Activated CD8-positive, alpha-beta memory T cell treated with anti-CD3 and anti-CD28 coated beads, Interleukin-2, amount 50 U/mL, for 1 hour (primary cell): ENCODE results near the gene SLC7A6.

Experiments used
- DNase-seq: peaks from one replicate; pipeline ENCODE4 v3.0.0-alpha.2; 2020; ENCODE audit errors: extremely low read depth

The SLC7A6 gene

DNA sequence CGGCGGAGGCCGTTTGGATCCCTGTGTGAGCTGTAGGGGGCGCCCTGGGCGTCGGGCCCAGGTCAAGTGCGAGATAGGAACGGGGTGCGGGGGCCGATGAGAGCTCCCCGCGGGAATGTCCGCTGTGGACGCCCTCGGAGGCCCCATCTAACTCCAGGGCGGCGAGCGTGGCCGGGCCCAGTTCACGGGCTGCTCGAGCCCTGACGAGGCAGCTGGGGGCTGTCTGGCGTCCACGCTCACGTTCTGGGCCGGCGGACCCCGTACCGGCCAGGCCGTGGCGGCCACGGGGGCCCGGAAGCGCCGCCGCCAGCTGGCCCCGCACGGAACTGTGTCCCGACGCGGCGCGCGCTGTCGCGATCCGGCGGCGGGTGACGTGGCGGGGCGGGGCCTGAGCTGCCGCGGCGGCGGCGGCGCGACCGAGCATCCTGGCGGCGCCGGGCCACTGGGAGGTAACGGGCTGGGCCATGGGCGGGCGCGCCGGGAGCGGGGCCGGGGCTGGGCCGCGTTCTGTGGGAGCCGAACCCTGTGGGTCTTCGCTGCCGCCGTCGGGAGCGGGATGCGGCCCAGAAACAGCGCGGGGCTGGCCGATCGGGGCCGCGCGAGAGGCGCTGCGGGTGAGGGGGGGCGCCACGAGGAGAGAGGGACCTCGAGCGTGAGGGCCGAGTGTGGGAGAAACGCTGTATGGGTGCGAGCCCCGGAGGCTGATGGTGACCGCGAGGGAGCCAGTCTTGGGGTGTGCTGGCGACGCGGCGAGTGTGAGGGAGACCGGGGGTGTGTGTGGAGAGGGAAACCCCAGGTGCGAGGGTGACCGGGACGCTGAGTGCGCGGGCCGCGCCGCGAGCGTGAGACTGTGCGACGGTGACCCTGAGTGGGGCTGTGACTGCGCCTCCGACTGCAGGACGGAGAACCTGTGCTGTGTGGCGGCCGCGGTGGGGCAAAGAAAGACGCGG lies at the start of gene SLC7A6:
TSS of gene SLC7A6 (plus strand) at position 399 of the 950 bp plus-strand sequence. CDS start 10,201 bp downstream, outside the sequence.
- no peak for DNase-seq

GRCh38 chr16:68214726-68215125 lies 49.6 kb upstream of the SLC7A6 start:
- no peak for DNase-seq

- no peak for DNase-seq
Observed at GRCh38 chr16:68215302-68215701, 49.0 kb upstream of the SLC7A6 start.

GRCh38 chr16:68216240-68216639 lies 48.1 kb upstream of the SLC7A6 start:
- DNase-seq = no peak

- no peak for DNase-seq
Observed at GRCh38 chr16:68217506-68217905, 46.8 kb upstream of the SLC7A6 start.

DNA sequence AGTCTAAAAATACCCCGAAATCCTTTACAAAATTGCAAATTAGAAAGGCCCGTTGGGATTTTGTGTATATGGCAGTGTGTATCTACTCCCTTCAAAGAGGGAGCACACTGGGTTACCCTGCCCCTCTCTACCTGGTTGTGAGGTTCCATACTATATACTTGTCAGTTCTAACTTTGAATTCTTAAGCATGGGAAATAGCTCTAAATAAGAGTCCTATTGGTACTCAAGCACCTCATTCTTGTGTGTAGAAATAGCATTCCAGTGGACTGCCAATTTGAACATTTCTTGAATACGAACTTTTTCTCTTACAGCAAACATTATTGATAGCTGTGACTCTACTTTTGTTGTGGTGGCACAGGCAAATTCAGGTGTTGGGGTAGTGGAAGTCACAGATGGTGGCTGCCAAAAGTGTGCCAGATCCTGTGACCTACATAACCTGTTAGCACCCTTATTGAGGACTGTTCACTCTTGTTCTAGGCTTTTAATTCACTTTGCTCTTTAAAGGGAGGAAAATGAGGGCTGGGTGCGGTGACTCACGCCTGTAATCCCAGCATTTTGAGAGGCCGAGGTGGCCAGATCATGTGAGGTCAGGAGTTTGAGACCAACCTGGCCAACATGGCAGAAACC lies 44.5 kb upstream of the SLC7A6 start:
- DNase-seq = no peak

- DNase-seq = no peak
Observed at GRCh38 chr16:68223072-68223471, 41.3 kb upstream of the SLC7A6 start.

DNA sequence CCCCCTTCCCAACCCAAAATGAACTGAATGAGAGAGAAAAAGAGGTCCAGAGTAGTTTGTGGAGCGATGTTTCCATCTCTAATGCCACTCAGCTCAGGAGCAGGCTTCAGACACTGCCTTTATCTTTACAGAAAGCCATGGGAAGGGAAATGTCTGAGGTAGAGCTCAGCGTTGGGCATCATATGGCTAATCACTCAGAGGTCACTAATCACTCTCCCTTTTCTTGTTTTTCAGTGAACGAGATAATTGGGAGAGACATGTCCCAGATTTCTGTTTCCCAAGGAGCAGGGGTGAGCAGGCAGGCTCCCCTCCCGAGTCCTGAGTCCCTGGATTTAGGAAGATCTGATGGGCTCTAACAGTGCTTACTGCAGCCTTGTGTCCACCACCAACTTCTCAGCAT lies 38.2 kb upstream of the SLC7A6 start:
- DNase-seq = no peak

DNA sequence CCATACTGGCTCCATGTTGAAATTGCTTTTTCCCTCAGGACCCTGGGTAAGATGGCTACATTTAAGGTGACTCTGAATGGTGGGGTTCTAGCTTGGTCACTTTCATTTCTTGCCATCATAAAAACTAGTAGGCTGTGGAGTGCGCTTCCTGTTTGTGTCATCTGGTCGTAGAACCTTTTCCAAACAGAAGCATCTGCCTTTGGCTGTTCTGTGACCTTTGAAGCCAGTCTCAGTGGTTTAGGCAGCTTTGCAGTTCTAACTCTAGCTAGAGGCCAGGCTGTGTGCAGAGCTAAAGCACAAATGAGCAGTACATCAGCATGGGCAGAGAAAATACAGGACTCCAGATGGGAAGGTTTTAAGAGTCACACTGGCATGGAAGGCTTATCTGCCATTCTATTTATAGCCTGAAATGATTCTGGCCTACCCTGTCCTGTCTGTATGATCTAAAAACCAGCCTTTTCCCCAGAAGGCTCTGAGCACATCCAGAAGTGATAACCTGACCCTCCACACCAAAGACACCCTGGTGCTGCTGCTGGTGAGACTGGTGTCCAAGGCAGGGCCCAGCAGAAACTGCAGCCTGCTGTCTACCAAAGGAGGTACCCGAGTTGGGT lies 37.0 kb upstream of the SLC7A6 start:
- no peak for DNase-seq

DNA sequence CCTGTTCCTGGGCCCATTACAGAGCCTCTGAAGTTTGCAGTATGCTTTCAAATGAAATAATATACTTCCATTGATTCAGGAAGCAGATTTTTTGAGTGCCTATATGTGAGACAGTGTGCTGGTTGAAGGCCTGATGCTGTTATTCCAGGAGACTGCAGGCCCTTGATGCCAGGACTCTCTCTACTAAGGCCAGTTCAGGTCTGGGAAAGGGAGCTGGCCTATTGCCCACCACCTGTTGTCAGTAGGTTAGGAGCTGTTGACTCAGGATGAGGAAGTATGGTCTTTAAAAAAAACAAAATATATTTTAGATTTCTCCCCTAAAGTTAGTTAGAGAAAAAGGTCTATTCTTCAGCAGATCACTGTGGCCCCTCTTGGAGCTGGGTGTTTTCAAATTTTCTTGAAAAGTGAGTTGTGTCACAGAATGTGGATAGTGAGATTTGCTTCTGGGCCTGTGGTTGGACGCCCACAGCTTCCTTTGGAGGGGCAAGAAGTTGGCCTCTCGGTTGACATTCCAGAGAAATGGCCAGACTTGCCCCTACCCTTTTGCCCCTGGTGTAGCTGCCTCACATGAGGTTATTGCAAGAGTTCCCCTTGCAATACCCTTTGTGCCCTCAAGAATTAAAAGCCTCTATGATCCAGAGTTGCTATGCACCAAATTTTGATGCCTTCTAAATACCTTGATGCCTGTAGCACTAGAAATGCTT lies 36.3 kb upstream of the SLC7A6 start:
- DNase-seq = no peak

DNA sequence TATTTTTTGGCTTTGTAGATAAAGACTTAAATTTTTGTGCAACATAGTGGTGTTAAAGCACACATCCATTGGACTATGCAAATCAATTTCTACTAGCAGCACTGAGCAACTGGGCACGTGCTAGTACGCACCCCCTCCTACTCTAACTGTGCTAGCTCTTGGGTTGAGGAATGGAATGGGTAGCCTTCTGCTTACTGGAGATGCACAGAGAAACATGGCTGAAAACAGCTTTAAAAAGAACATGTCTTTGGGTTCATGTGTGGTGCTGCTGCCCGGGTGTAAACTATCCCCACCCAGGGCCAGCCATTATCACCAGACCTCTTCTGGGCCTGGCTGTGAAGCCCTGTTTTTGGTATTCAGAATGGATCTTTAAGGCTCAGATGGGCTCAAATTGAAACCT lies 35.7 kb upstream of the SLC7A6 start:
- DNase-seq = no peak

DNA sequence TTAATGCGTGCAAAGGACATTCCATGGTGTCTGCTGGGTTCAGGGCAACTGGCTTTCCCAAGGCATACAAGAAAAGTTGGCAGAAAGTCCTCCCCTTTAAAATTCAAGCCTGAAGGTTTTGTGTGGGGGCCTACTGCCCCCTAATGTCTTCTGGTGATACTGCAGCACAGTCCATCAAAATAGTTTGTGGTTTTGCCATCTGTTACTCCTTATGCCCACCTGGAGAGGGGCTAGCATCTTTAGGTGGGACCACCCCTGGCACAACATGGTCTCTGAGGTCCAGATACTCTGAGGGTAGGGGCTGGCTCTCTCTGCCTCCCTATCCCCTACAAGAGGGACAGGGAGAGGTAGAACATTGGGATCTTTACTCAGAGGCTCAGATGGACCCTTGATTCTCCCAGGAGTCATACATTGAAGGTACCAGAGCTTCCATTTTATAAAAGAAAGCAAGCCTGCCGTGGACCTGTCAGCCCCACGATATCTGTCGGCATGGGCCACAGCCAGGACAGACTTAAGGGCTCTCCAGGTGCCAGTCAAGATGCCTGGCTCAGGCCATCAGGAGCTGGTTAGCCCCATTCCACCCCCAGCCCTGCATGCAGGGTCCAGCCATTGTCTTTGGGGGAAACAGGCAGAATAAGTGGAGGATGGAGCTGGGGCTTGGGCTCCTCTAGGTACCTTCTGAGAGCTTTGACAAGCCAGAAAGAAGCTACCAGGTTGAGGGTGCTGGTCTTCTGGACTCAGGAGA lies 34.7 kb upstream of the SLC7A6 start:
- DNase-seq = no peak

- no peak for DNase-seq
Observed at GRCh38 chr16:68230176-68230571, 34.2 kb upstream of the SLC7A6 start.

DNA sequence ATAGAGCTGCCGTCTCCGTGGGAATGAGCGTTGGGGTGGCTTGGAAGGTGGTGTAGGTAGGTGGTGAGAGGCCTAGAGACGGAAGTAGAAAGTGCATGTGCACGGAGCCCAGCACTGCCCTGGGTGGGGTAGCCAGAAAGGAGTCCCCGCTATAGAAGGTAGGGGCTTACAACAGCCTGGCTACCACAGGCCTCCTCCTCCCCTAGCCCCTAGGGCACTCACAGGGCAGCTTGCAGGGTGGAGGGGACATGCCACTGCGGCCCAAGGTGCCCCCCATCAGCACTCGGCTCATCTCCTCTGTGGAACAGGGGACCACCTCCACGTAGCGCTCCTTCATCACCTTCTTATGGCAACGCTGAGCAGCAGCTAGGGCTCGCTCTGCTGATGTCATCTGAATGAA lies 33.4 kb upstream of the SLC7A6 start:
- DNase-seq = no peak

GRCh38 chr16:68231384-68232136 lies 32.8 kb upstream of the SLC7A6 start:
- no peak for DNase-seq

DNA sequence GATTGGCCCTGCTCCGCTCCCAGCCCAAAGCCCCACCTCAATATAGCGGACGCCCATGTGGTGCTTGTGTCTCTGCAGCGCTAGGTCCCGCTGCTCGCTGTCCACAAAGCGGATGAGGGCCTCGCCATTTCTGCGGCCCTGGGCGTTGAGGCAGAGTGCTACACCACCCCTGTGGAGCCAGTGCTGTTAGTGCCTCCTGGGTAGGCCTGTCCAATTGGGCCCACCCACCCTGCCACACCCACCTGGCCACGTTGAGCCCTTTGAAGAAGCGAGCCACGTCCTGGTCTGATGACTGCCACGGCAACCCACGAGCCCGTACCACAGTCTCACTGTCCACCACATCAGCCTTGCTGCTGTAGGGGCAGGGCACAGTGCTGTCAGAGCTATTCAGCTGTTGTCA lies 32.0 kb upstream of the SLC7A6 start:
- no peak for DNase-seq

GRCh38 chr16:68233085-68233834 lies 31.1 kb upstream of the SLC7A6 start:
- DNase-seq = no peak

GRCh38 chr16:68233835-68234187 lies 30.5 kb upstream of the SLC7A6 start:
- DNase-seq = no peak

GRCh38 chr16:68234188-68235107 lies 29.9 kb upstream of the SLC7A6 start:
- no peak for DNase-seq
